ENCODE data around the gene GPRC5A.

The GPRC5A gene

DNA sequence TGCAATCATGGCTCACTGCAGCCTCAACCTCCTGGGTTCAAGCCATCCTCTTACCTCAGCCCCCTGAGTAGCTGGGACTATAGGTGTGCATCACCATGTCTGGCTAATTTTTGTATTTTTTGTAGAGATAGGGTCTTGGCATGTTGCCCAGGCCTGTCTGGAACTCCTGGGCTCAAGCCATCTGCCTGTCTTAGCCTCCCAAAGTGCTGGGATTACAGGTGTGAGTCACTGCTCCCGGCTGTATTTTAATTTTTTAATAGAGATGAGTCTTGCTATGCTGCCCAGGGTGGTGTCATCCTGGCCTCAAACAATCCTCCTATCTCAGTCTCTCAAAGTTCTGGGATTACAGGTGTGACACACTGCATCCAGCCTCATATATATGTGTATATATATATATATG lies 31.7 kb upstream of the GPRC5A start:
- Histone ChIP-seq H3K4me3 (ENCODE audit: low read depth, low read length) (no peak overlapping the region), H3K36me3 (ENCODE audit: control insufficient read depth in 2 of 2, insufficient read depth in 1 of 2, low read length in 2 of 2) (no peaks in the 10 kb centered on the region; a peak in 1 of 3 replicates), H3K9me3 (ENCODE audit: control insufficient read depth, insufficient read depth, low read depth, low read length) (no peaks in the 10 kb centered on the region), H3K27ac (ENCODE audit: extremely low read depth, low read depth, low read length) (no peak overlapping the region), H3K4me1 (ENCODE audit: control insufficient read depth, insufficient read depth, low read length) (peaks cover 4% of the 10 kb centered on the region; the same call in 1 of the 2 replicates)
- CTCF ChIA-PET, result no interaction called here
- POLR2A ChIA-PET, result no interaction called here
- TF ChIP-seq KLF8 (tag by site-specific recombination; IDR thresholded peaks at IDR 0.05), result peak; percentile 55; the same call in 1 of the 2 replicates
- TF ChIP-seq ZNF366 (tag by site-specific recombination; conservative IDR thresholded peaks at IDR 0.05), result peak; percentile 68
- TF ChIP-seq OSR2 (tag by site-specific recombination; IDR thresholded peaks at IDR 0.05), result 0 out of 2 replicates have a peak, but pooled peaks have one; percentile 39
- TF ChIP-seq GLIS1 (tag by site-specific recombination; IDR thresholded peaks at IDR 0.05), result peak; percentile 65
- TF ChIP-seq, protein P1, sequence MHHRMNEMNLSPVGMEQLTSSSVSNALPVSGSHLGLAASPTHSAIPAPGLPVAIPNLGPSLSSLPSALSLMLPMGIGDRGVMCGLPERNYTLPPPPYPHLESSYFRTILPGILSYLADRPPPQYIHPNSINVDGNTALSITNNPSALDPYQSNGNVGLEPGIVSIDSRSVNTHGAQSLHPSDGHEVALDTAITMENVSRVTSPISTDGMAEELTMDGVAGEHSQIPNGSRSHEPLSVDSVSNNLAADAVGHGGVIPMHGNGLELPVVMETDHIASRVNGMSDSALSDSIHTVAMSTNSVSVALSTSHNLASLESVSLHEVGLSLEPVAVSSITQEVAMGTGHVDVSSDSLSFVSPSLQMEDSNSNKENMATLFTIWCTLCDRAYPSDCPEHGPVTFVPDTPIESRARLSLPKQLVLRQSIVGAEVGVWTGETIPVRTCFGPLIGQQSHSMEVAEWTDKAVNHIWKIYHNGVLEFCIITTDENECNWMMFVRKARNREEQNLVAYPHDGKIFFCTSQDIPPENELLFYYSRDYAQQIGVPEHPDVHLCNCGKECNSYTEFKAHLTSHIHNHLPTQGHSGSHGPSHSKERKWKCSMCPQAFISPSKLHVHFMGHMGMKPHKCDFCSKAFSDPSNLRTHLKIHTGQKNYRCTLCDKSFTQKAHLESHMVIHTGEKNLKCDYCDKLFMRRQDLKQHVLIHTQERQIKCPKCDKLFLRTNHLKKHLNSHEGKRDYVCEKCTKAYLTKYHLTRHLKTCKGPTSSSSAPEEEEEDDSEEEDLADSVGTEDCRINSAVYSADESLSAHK (tag by site-specific recombination; IDR thresholded peaks at IDR 0.05), result no peak
- TF ChIP-seq, protein P2, sequence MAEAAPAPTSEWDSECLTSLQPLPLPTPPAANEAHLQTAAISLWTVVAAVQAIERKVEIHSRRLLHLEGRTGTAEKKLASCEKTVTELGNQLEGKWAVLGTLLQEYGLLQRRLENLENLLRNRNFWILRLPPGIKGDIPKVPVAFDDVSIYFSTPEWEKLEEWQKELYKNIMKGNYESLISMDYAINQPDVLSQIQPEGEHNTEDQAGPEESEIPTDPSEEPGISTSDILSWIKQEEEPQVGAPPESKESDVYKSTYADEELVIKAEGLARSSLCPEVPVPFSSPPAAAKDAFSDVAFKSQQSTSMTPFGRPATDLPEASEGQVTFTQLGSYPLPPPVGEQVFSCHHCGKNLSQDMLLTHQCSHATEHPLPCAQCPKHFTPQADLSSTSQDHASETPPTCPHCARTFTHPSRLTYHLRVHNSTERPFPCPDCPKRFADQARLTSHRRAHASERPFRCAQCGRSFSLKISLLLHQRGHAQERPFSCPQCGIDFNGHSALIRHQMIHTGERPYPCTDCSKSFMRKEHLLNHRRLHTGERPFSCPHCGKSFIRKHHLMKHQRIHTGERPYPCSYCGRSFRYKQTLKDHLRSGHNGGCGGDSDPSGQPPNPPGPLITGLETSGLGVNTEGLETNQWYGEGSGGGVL (tag by site-specific recombination; IDR thresholded peaks at IDR 0.05), result no peak

GRCh38 chr12:12864243-12864642 lies 27.1 kb upstream of the GPRC5A start:
- CTCF ChIA-PET, result no interaction called here

GRCh38 chr12:12868477-12869235 lies 22.7 kb upstream of the GPRC5A start:
- no peak for TF ChIP-seq KLF10 (tag by site-specific recombination; IDR thresholded peaks at IDR 0.05)
- no peak for TF ChIP-seq ZNF341 (tag by site-specific recombination; IDR thresholded peaks at IDR 0.05; ENCODE audit: low read depth)
- no peak for TF ChIP-seq ZNF404 (tag by site-specific recombination; IDR thresholded peaks at IDR 0.05)
- no peak for TF ChIP-seq ZNF221 (tag by site-specific recombination; IDR thresholded peaks at IDR 0.05; ENCODE audit: borderline replicate concordance)
- peak; percentile 82; the same call in 1 of the 2 replicates for TF ChIP-seq ZNF24 (tag by site-specific recombination; IDR thresholded peaks at IDR 0.05)
- ChIA-PET POLR2A (interaction anchor here (1.1 kb wide), 1 partner anchor 22 kb away, joined by 3 read pairs; the partner anchor contains the start of gene GPRC5A), CTCF (interaction anchor here (0.6 to 1.4 kb wide), 3 partner anchors 26 to 131 kb away, joined by 3 to 5 read pairs (median 4); no protein-coding TSS in a partner anchor)
- H3K4me3 ChIP-seq (ENCODE audit: low read depth, low read length), result no peak overlapping the region
- no peaks in the 10 kb centered on the region for H3K9me3 ChIP-seq (ENCODE audit: control insufficient read depth, insufficient read depth, low read depth, low read length)
- H3K36me3 ChIP-seq (ENCODE audit: control insufficient read depth in 2 of 2, insufficient read depth in 1 of 2, low read length in 2 of 2), result no peaks in the 10 kb centered on the region
- H3K4me1 ChIP-seq (ENCODE audit: control insufficient read depth, insufficient read depth, low read length), result peaks cover 15% of the 10 kb centered on the region
- no peak overlapping the region for H3K27ac ChIP-seq (ENCODE audit: extremely low read depth, low read depth, low read length)

More at GRCh38 chr12:12864243-12864642, 27.1 kb upstream of the GPRC5A start:
- Histone ChIP-seq H3K4me1 (ENCODE audit: control insufficient read depth, insufficient read depth, low read length) (peaks cover 4% of the 10 kb centered on the region; the same call in 1 of the 2 replicates), H3K36me3 (ENCODE audit: control insufficient read depth in 2 of 2, insufficient read depth in 1 of 2, low read length in 2 of 2) (no peaks in the 10 kb centered on the region), H3K27ac (ENCODE audit: extremely low read depth, low read depth, low read length) (no peak overlapping the region), H3K9me3 (ENCODE audit: control insufficient read depth, insufficient read depth, low read depth, low read length) (no peaks in the 10 kb centered on the region), H3K4me3 (ENCODE audit: low read depth, low read length) (no peak overlapping the region)
- TF ChIP-seq KLF7 (tag by site-specific recombination; IDR thresholded peaks at IDR 0.05; ENCODE audit: borderline replicate concordance), result no peak
- peak; percentile 92 for TF ChIP-seq ZNF623 (tag by site-specific recombination; IDR thresholded peaks at IDR 0.05)
- no peak for TF ChIP-seq EGR2 (tag by site-specific recombination; IDR thresholded peaks at IDR 0.05; ENCODE audit: low read depth)
- POLR2A ChIA-PET, result no interaction called here

Measured in HEK293 (cell line).